Heart left ventricle (tissue), 13 donors: ENCODE data around the gene GPC6.

Source experiments
- CTCF ChIP-seq, 12 donors: fragments of 200-600 bp; sonication (generic) in 4 of 12; IDR thresholded peaks; one replicate each; pipeline versions ENCODE4 v1.5.0 to v1.8.0; 2018 to 2022; ENCODE audit warnings: antibody characterized with exemption in 12 of 12, mild to moderate bottlenecking in 5 of 12
- POLR2A ChIP-seq, 2 donors: fragments of 450-650 bp; IDR thresholded peaks; one replicate each; pipeline ENCODE4 v1.6.1; 2017; ENCODE audit warnings: antibody characterized with exemption in 2 of 2, mild to moderate bottlenecking in 2 of 2, moderate library complexity in 2 of 2
- donor health status: ischemic (EF 13 %, LVEDD 7.1; RV severe dilation, severe dysfunction).
- donor health status: DM: no; HTN: yes; CAD: no.
- donor health status: DM: no; HTN: no; CAD: no.
- donor health status: ischemic (EF 25% LVEDD 6.9; RV normal size, moderate dysfunction).
- donor health status: ischemic (EF 25% LVEDD 5.7; RV mildly dilated, moderate dysfunction).
- donor health status: ischemic (EF 35%, LVEDD 5.7; RV mildly dilated, moderate dysfunction).
- donor health status: nonischemic (EF 11% LVEDD 7.7; RV severe dilation, severe dysfunction).
- donor health status: DM: yes; HTN: yes; CAD: no.
- donor health status: PGD.
- donor health status: ischemic (EF 29% LVEDD 5.4; RV normal size, mild dysfunction).
- donor health status: nonischemic (EF 23%, LVEDD 6.1; RV moderate dilation, normal function).

- TF ChIP-seq CTCF (IDR thresholded peaks at IDR 0.05) (no peak), POLR2A (IDR thresholded peaks at IDR 0.05) (no peak)
Observed at GRCh38 chr13:94324767-94325540, 1098.3 kb downstream of the GPC6 start.
